HCT116 (cell line): Measurements from ENCODE around the gene RMP24.

Experiments used
- ATAC-seq: fragments of 200-7000 bp; cut with Tn5 transposase; 2 replicates; pipeline ENCODE4 v1.9.1; 2020; ENCODE audit warnings: mild to moderate bottlenecking, moderate library complexity
- BruUV-seq: library from RNA; stranded (reverse); fragments of 400-500 nt; replicated peaks from 2 replicates; lab custom pipeline; 2021; lab: Mats Ljungman, UMichigan
- CTCF ChIA-PET: fragments of 300-600 bp; sonication (Branson Sonifier 250); formaldehyde crosslinking; loops from one replicate; lab custom pipeline; 2021; ENCODE audit warnings: antibody characterized with exemption; lab: Charles Lee
- POLR2A ChIA-PET: fragments of 300-600, 350-600 bp; sonication (Branson Sonifier 250); formaldehyde crosslinking; loops from one replicate; lab custom pipeline; 2021; ENCODE audit warnings: antibody characterized with exemption; lab: Charles Lee
- RAD21 ChIA-PET, 2 experiments: fragments of 300-600 bp; sonication (Branson Sonifier 250); formaldehyde crosslinking; loops; one replicate each; lab custom pipeline; 2023; ENCODE audit warnings: low total read pairs in 2 of 2; ENCODE audit not compliant: uncharacterized antibody in 2 of 2, unreplicated experiment in 2 of 2, low non-redundant PET in 1 of 2; lab: Charles Lee
- DNase-seq: peaks from one replicate; pipeline ENCODE4 v3.0.0-alpha.2; 2010; ENCODE audit warnings: low read depth, low spot score
- H2AFZ ChIP-seq: fragments of 200-600 bp; shearing (Covaris generic), sonication (generic); 2 replicates; pipeline ENCODE4 v1.6.1; 2017; ENCODE audit warnings: low read depth, mixed run types, mixed read lengths, antibody characterized with exemption, low read length; ENCODE audit not compliant: poor library complexity, severe bottlenecking
- H3K27ac ChIP-seq: 2 replicates; pipeline ENCODE4 v1.5.1; 2012; ENCODE audit warnings: low read depth, low read length
- H3K27me3 ChIP-seq: fragments of 200-600 bp; sonication (generic); 2 replicates; pipeline ENCODE4 v1.6.1; 2016; ENCODE audit warnings: mixed run types, low read length, mixed read lengths; ENCODE audit not compliant: insufficient read depth
- H3K36me3 ChIP-seq, 2 experiments: fragments of 200-500 bp in 1 of 2; fragments of 200-600 bp in 1 of 2; sonication (Bioruptor generic) in 1 of 2; sonication (generic) in 1 of 2; 2 replicates each; pipeline versions ENCODE4 v1.5.1 to v1.6.1; 2014 to 2016; ENCODE audit warnings: low read length in 2 of 2, inconsistent platforms in 1 of 2, mixed read lengths in 1 of 2, mixed run types in 1 of 2; ENCODE audit not compliant: insufficient read depth in 2 of 2, control insufficient read depth in 1 of 2
- H3K4me1 ChIP-seq, 2 experiments: fragments of 200-600 bp in 1 of 2; sonication (generic) in 1 of 2; 2 replicates each; pipeline versions ENCODE4 v1.5.1 to v1.6.1; 2012 to 2017; ENCODE audit warnings: low read length in 2 of 2, inconsistent platforms in 1 of 2, mild to moderate bottlenecking in 1 of 2, mixed read lengths in 1 of 2, mixed run types in 1 of 2, moderate library complexity in 1 of 2; ENCODE audit not compliant: insufficient read depth in 2 of 2, control insufficient read depth in 1 of 2
- H3K4me2 ChIP-seq: fragments of 200-600 bp; sonication (generic); 2 replicates; pipeline ENCODE4 v1.6.1; 2017; ENCODE audit warnings: mixed run types, low read length, mixed read lengths
- H3K4me3 ChIP-seq, 2 experiments: fragments of 200-600 bp in 1 of 2; sonication (generic) in 1 of 2; replicated peaks in 1 of 2; 2 replicates each; pipeline ENCODE4 v1.5.1; 2011 to 2016; ENCODE audit warnings: low read length in 2 of 2, control low read depth in 1 of 2, low read depth in 1 of 2, mild to moderate bottlenecking in 1 of 2, mixed read lengths in 1 of 2, mixed run types in 1 of 2
- H3K79me2 ChIP-seq: fragments of 200-600 bp; sonication (generic); 2 replicates; pipeline ENCODE4 v1.6.1; 2017; ENCODE audit warnings: mild to moderate bottlenecking, mixed run types, low read length, moderate library complexity, mixed read lengths; ENCODE audit not compliant: insufficient read depth
- H3K9ac ChIP-seq: fragments of 200-600 bp; sonication (generic); 2 replicates; pipeline ENCODE4 v1.6.1; 2016; ENCODE audit warnings: low read length, mixed read lengths
- H3K9me2 ChIP-seq: fragments of 200-600 bp; sonication (generic), shearing (Covaris generic); 2 replicates; pipeline ENCODE4 v1.6.1; 2017; ENCODE audit warnings: mixed run types, mild to moderate bottlenecking, moderate library complexity; ENCODE audit not compliant: insufficient read depth
- H3K9me3 ChIP-seq, 2 experiments: fragments of 200-500 bp in 1 of 2; fragments of 200-600 bp in 1 of 2; sonication (Bioruptor generic) in 1 of 2; sonication (generic) in 1 of 2; 2 replicates each; pipeline ENCODE4 v1.6.1; 2014 to 2017; ENCODE audit warnings: low read length in 2 of 2, mixed read lengths in 2 of 2, inconsistent platforms in 1 of 2, low read depth in 1 of 2, mild to moderate bottlenecking in 1 of 2, mixed run types in 1 of 2, moderate library complexity in 1 of 2; ENCODE audit not compliant: control insufficient read depth in 1 of 2, insufficient read depth in 1 of 2
- H4K20me1 ChIP-seq: fragments of 200-600 bp; sonication (generic), shearing (Covaris generic); 2 replicates; pipeline ENCODE4 v1.6.1; 2017; ENCODE audit warnings: mixed run types, mild to moderate bottlenecking, moderate library complexity; ENCODE audit not compliant: insufficient read depth
- EGR1 ChIP-seq: IDR thresholded peaks from 2 replicates; pipeline ENCODE4 v1.6.1; 2012; ENCODE audit warnings: low read depth
- ELF1 ChIP-seq: IDR thresholded peaks from 2 replicates; pipeline ENCODE4 v1.6.1; 2012; ENCODE audit warnings: low read depth, borderline replicate concordance
- EZH2 ChIP-seq: fragments of 200-600 bp; sonication (generic); IDR thresholded peaks from 2 replicates; pipeline ENCODE4 v1.6.1; 2017; ENCODE audit warnings: antibody characterized with exemption, mixed run types
- FOSL1 ChIP-seq: IDR thresholded peaks from 2 replicates; pipeline ENCODE4 v1.6.1; 2012; ENCODE audit warnings: low read depth
- POLR2A ChIP-seq: IDR thresholded peaks from 2 replicates; pipeline ENCODE4 v1.7.0; 2011; ENCODE audit warnings: borderline replicate concordance; ENCODE audit not compliant: insufficient read depth, insufficient read length; ENCODE audit errors: extremely low read depth
- RAD21 ChIP-seq: IDR thresholded peaks from 2 replicates; pipeline ENCODE4 v1.6.1; 2012; ENCODE audit warnings: low read depth, mild to moderate bottlenecking
- SP1 ChIP-seq: IDR thresholded peaks from 2 replicates; pipeline ENCODE4 v1.6.1; 2012; ENCODE audit warnings: low read depth
- YY1 ChIP-seq: IDR thresholded peaks from 2 replicates; pipeline ENCODE4 v1.6.1; 2011; ENCODE audit warnings: low read length, low read depth, moderate library complexity, mild to moderate bottlenecking; ENCODE audit not compliant: insufficient replicate concordance; ENCODE audit errors: extremely low read depth
- ZNF274 ChIP-seq: fragments of 200-500 bp; sonication (Bioruptor generic); IDR thresholded peaks from 2 replicates; pipeline ENCODE4 v1.6.1; 2014; ENCODE audit warnings: mild to moderate bottlenecking, low read depth, low read length, inconsistent platforms
- intact Hi-C: fragments of 100-400 bp; cut with micrococcal nuclease; formaldehyde crosslinking; loops from 2 replicates; pipeline ENCODE4 v1.10.0; 2022
- TF ChIP-seq, protein P1 (sequence below), 3 experiments: fragments of 200-600 bp in 1 of 3; sonication (generic) in 1 of 3; IDR thresholded peaks in 2 of 3; conservative IDR thresholded peaks in 1 of 3; 2 replicates each; pipeline ENCODE4 v1.5.1; 2012 to 2017; ENCODE audit warnings: low read depth in 2 of 3, low read length in 2 of 3, antibody characterized with exemption in 1 of 3, borderline replicate concordance in 1 of 3, control low read depth in 1 of 3, mild to moderate bottlenecking in 1 of 3, mixed read lengths in 1 of 3, mixed run types in 1 of 3, moderate library complexity in 1 of 3; ENCODE audit not compliant: insufficient read depth in 1 of 3
- TF ChIP-seq, protein P2 (sequence below): IDR thresholded peaks from 2 replicates; pipeline ENCODE4 v1.6.1; 2012
- TF ChIP-seq, protein P3 (sequence below): IDR thresholded peaks from 2 replicates; pipeline ENCODE4 v1.6.1; 2011; ENCODE audit warnings: mild to moderate bottlenecking, low read length, moderate library complexity; ENCODE audit not compliant: insufficient replicate concordance; ENCODE audit errors: extremely low read depth

The RMP24 gene

DNA sequence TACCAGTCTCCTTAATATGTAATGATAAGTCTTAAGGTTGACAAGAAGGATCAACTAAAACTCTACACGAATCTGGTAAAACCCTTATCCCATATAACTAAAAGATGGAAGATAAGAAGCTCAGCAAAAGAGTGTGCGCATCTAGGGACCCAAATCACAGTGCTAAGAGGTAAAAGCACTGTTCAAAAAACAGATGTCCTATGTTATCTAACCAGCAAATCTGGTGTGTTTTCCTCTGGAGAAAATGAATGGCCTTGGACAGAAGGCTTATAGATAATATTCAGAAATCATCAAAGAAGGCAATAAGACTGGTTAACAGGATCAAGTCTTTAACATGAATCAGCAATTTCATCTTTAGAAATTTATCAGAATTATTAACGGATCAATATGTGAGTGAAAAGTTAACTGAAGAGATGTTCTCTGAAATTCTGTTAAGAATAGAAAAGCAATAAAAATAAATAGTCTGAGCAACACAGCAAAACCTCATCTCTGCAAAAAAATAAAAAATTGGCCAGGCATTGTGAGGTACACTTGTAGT is 47.8 kb downstream of the RMP24 start:
- H3K4me1 ChIP-seq, result 0 out of 4 replicates have a peak, but pooled peaks cover 0 to 8% of the 10 kb centered on the region in 2 experiments
- CTCF ChIA-PET, result no interaction called here
- ATAC-seq, result no peak
- BruUV-seq, result no TSS peak
- no peak overlapping the region for H3K4me2 ChIP-seq
- POLR2A ChIA-PET, result no interaction called here
- no peaks in the 10 kb centered on the region for H3K9me3 ChIP-seq
- intact Hi-C loops, result loop anchor here (10.0 kb wide), 1 partner anchor 735 kb away; no protein-coding TSS in a partner anchor
- no peaks in the 10 kb centered on the region for H3K27me3 ChIP-seq
- TF ChIP-seq, protein P1, sequence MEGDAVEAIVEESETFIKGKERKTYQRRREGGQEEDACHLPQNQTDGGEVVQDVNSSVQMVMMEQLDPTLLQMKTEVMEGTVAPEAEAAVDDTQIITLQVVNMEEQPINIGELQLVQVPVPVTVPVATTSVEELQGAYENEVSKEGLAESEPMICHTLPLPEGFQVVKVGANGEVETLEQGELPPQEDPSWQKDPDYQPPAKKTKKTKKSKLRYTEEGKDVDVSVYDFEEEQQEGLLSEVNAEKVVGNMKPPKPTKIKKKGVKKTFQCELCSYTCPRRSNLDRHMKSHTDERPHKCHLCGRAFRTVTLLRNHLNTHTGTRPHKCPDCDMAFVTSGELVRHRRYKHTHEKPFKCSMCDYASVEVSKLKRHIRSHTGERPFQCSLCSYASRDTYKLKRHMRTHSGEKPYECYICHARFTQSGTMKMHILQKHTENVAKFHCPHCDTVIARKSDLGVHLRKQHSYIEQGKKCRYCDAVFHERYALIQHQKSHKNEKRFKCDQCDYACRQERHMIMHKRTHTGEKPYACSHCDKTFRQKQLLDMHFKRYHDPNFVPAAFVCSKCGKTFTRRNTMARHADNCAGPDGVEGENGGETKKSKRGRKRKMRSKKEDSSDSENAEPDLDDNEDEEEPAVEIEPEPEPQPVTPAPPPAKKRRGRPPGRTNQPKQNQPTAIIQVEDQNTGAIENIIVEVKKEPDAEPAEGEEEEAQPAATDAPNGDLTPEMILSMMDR (IDR thresholded peaks at IDR 0.05 in 2 of 3, conservative IDR thresholded peaks at IDR 0.05 in 1 of 3; ENCODE audit: borderline replicate concordance in 1 of 3, insufficient read depth in 1 of 3, low read depth in 2 of 3, low read length in 2 of 3), result no peak
- TF ChIP-seq EZH2 (no peak), SP1 (no peak), YY1 (no peak), FOSL1 (no peak)
- RAD21 ChIA-PET, result no interaction called here
- H3K27ac ChIP-seq, result no peak overlapping the region
- H3K4me3 ChIP-seq, result no peak overlapping the region
- no peaks in the 10 kb centered on the region for H3K9me2 ChIP-seq
- H3K79me2 ChIP-seq, result no peaks in the 10 kb centered on the region
- no peaks in the 10 kb centered on the region for H4K20me1 ChIP-seq
- peaks cover 0 to 6% of the 10 kb centered on the region in 2 experiments; a peak in 3 of 4 replicates for H3K36me3 ChIP-seq
- no peak for DNase-seq
- no peak overlapping the region for H3K9ac ChIP-seq
- H2AFZ ChIP-seq, result no peak overlapping the region

DNA sequence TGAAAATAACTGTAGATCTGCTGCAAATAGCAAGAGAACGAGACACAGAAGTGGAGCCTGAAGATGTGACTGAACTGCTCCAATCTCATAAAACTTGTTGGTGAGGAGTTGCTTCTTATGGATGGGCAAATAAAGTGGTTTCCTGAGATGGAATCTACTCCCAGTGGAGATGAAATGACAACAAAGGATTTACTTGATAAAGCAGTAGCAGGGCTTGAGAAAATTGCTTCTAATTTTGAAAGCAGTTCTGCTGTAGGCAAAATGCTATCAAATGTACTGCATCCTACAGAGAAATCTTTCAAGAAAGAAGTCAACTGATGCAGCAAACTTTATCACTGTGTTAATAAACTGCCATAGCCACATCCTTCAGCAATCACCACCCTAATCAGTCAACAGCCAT is 50.9 kb downstream of the RMP24 start:
- no peaks in the 10 kb centered on the region for H4K20me1 ChIP-seq
- H3K27ac ChIP-seq, result no peak overlapping the region
- no peaks in the 10 kb centered on the region for H3K9me2 ChIP-seq
- H3K36me3 ChIP-seq, result peaks cover 6 to 22% of the 10 kb centered on the region in 2 experiments
- ATAC-seq (no peak), DNase-seq (no peak)
- ChIA-PET POLR2A (no interaction called here), CTCF (interaction anchor here (1.5 kb wide), 1 partner anchor 10 kb away, joined by 3 read pairs; no protein-coding TSS in a partner anchor), RAD21 (no interaction called here)
- H3K79me2 ChIP-seq, result no peaks in the 10 kb centered on the region
- BruUV-seq, result no TSS peak
- H3K9me3 ChIP-seq, result no peaks in the 10 kb centered on the region
- H3K4me1 ChIP-seq, result 0 out of 4 replicates have a peak, but pooled peaks cover 0 to 8% of the 10 kb centered on the region in 2 experiments
- intact Hi-C loops, result loop anchor here (10.0 kb wide), 1 partner anchor 731 kb away; no protein-coding TSS in a partner anchor
- no peak overlapping the region for H3K4me3 ChIP-seq
- H3K4me2 ChIP-seq, result no peak overlapping the region
- no peak overlapping the region for H3K9ac ChIP-seq
- no peak overlapping the region for H2AFZ ChIP-seq
- H3K27me3 ChIP-seq, result no peaks in the 10 kb centered on the region
- TF ChIP-seq YY1, result no peak
- no peak for TF ChIP-seq EGR1
- TF ChIP-seq ZNF274, result no peak
- no peak for TF ChIP-seq RAD21
- TF ChIP-seq, protein P2, sequence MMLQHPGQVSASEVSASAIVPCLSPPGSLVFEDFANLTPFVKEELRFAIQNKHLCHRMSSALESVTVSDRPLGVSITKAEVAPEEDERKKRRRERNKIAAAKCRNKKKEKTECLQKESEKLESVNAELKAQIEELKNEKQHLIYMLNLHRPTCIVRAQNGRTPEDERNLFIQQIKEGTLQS, result no peak
- TF ChIP-seq, protein P3, sequence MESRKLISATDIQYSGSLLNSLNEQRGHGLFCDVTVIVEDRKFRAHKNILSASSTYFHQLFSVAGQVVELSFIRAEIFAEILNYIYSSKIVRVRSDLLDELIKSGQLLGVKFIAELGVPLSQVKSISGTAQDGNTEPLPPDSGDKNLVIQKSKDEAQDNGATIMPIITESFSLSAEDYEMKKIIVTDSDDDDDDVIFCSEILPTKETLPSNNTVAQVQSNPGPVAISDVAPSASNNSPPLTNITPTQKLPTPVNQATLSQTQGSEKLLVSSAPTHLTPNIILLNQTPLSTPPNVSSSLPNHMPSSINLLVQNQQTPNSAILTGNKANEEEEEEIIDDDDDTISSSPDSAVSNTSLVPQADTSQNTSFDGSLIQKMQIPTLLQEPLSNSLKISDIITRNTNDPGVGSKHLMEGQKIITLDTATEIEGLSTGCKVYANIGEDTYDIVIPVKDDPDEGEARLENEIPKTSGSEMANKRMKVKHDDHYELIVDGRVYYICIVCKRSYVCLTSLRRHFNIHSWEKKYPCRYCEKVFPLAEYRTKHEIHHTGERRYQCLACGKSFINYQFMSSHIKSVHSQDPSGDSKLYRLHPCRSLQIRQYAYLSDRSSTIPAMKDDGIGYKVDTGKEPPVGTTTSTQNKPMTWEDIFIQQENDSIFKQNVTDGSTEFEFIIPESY, result no peak
- no peak for TF ChIP-seq ELF1
- TF ChIP-seq POLR2A, result no peak
- TF ChIP-seq FOSL1, result no peak
